Measurements from ENCODE around the gene SINHCAF. TPM values are rescaled to one million over a fixed set of nuclear protein-coding genes. Genes with fewer than 3 reads are reported as not detected.
A peak's percentile ranks its signal among the peaks of the same experiment; 100 is the strongest.

The SINHCAF gene
- total RNA-seq, 1 experiment from 2014 or later: 127 TPM

- BruUV-seq (replicated peaks): no TSS peak
- DNase-seq: no peak
- Mint-ChIP-seq H3K9me3 (ENCODE audit: low read depth, unreplicated experiment) (no peaks in the 10 kb centered on the region), H3K4me1 (ENCODE audit: low read depth, unreplicated experiment) (no peaks in the 10 kb centered on the region), H3K36me3 (ENCODE audit: insufficient read depth, unreplicated experiment) (peaks cover 45% of the 10 kb centered on the region), H3K4me3 (ENCODE audit: low read depth, unreplicated experiment) (peak overlapping the region; percentile 84), H3K27ac (ENCODE audit: unreplicated experiment) (peak overlapping the region; percentile 82), H3K27me3 (ENCODE audit: unreplicated experiment) (no peaks in the 10 kb centered on the region)
- TF ChIP-seq CTCF (IDR thresholded peaks at IDR 0.05; ENCODE audit: unreplicated experiment): no peak
- intact Hi-C loops (cut with micrococcal nuclease; ENCODE audit: unreplicated experiment): loop anchor here (2.0 kb wide), 1 partner anchor 36 kb away; no protein-coding TSS in a partner anchor
- CTCF ChIA-PET: interaction anchor here (0.6 to 1.0 kb wide), 7 partner anchors 11 to 192 kb away, joined by 3 to 11 read pairs (median 4); no protein-coding TSS in a partner anchor
Observed at GRCh38 chr12:31326736-31327659, 1.0 kb upstream of the SINHCAF start.

GRCh38 chr12:31325524-31325875, 450 bp downstream of the SINHCAF start:
- peak; percentile 24 for DNase-seq
- Mint-ChIP-seq H3K4me1 (ENCODE audit: low read depth, unreplicated experiment) (peaks cover 5% of the 10 kb centered on the region), H3K27ac (ENCODE audit: unreplicated experiment) (peak overlapping the region; percentile 82), H3K4me3 (ENCODE audit: low read depth, unreplicated experiment) (peak overlapping the region; percentile 84), H3K36me3 (ENCODE audit: insufficient read depth, unreplicated experiment) (peaks cover 49% of the 10 kb centered on the region), H3K9me3 (ENCODE audit: low read depth, unreplicated experiment) (no peaks in the 10 kb centered on the region), H3K27me3 (ENCODE audit: unreplicated experiment) (no peaks in the 10 kb centered on the region)
- intact Hi-C loops (cut with micrococcal nuclease; ENCODE audit: unreplicated experiment): no loop called here
- TSS peak; percentile 43 for BruUV-seq (replicated peaks)
- TF ChIP-seq CTCF (IDR thresholded peaks at IDR 0.05; ENCODE audit: unreplicated experiment): no peak
- CTCF ChIA-PET: interaction anchor here (0.6 to 1.0 kb wide), 5 partner anchors 12 to 193 kb away, joined by 3 to 11 read pairs (median 7); no protein-coding TSS in a partner anchor

GRCh38 chr12:31324845-31325523, 966 bp downstream of the SINHCAF start:
- Mint-ChIP-seq H3K36me3 (ENCODE audit: insufficient read depth, unreplicated experiment) (peaks cover 49% of the 10 kb centered on the region), H3K4me3 (ENCODE audit: low read depth, unreplicated experiment) (peak overlapping the region; percentile 84), H3K4me1 (ENCODE audit: low read depth, unreplicated experiment) (peaks cover 10% of the 10 kb centered on the region), H3K9me3 (ENCODE audit: low read depth, unreplicated experiment) (no peaks in the 10 kb centered on the region), H3K27me3 (ENCODE audit: unreplicated experiment) (no peaks in the 10 kb centered on the region), H3K27ac (ENCODE audit: unreplicated experiment) (peak overlapping the region; percentile 82)
- CTCF ChIA-PET: no interaction called here
- BruUV-seq (replicated peaks): TSS peak; percentile 77
- peak; percentile 50 for DNase-seq
- no peak for TF ChIP-seq CTCF (IDR thresholded peaks at IDR 0.05; ENCODE audit: unreplicated experiment)
- intact Hi-C loops (cut with micrococcal nuclease; ENCODE audit: unreplicated experiment): no loop called here

GRCh38 chr12:31324116-31324844, 1.7 kb downstream of the SINHCAF start:
- peaks cover 54% of the 10 kb centered on the region for H3K36me3 Mint-ChIP-seq (ENCODE audit: insufficient read depth, unreplicated experiment)
- peak overlapping the region; percentile 84 for H3K4me3 Mint-ChIP-seq (ENCODE audit: low read depth, unreplicated experiment)
- intact Hi-C loops (cut with micrococcal nuclease; ENCODE audit: unreplicated experiment): no loop called here
- H3K27ac Mint-ChIP-seq (ENCODE audit: unreplicated experiment): peak overlapping the region; percentile 82
- CTCF ChIA-PET: no interaction called here
- TF ChIP-seq CTCF (IDR thresholded peaks at IDR 0.05; ENCODE audit: unreplicated experiment): no peak
- peaks cover 17% of the 10 kb centered on the region for H3K4me1 Mint-ChIP-seq (ENCODE audit: low read depth, unreplicated experiment)
- BruUV-seq (replicated peaks): no TSS peak
- H3K9me3 Mint-ChIP-seq (ENCODE audit: low read depth, unreplicated experiment): no peaks in the 10 kb centered on the region
- DNase-seq: peak; percentile 78
- H3K27me3 Mint-ChIP-seq (ENCODE audit: unreplicated experiment): no peaks in the 10 kb centered on the region
